Measurements from ENCODE around the gene C9orf85. TPM values are rescaled to one million over a fixed set of nuclear protein-coding genes. Genes with fewer than 3 reads are reported as not detected.
A peak's percentile ranks its signal among the peaks of the same experiment; 100 is the strongest.

The C9orf85 gene
- total and polyA plus RNA-seq, 10 of the 15 experiments (the other 5 are each of a cell fraction or from before 2014, with no cell fraction given): 9.1 to 22.6 (median 16.4) TPM

GRCh38 chr9:71911061-71911907 is at the start of gene C9orf85, which contains the start of gene ABHD17B (continued):
- TF ChIP-seq IRF5 (IDR thresholded peaks at IDR 0.05; ENCODE audit: borderline replicate concordance): no peak
- TF ChIP-seq CHD4 (IDR thresholded peaks at IDR 0.05): no peak
- no peak for TF ChIP-seq JUND (IDR thresholded peaks at IDR 0.05; ENCODE audit: low read depth, low read length)
- peak in 1 of 2 experiments; percentile 42; a peak in 1 of 3 replicates for TF ChIP-seq EGR1 (IDR thresholded peaks at IDR 0.05; ENCODE audit: borderline replicate concordance in 1 of 2, low read depth in 2 of 2, low read length in 2 of 2)
- TF ChIP-seq, protein P1, sequence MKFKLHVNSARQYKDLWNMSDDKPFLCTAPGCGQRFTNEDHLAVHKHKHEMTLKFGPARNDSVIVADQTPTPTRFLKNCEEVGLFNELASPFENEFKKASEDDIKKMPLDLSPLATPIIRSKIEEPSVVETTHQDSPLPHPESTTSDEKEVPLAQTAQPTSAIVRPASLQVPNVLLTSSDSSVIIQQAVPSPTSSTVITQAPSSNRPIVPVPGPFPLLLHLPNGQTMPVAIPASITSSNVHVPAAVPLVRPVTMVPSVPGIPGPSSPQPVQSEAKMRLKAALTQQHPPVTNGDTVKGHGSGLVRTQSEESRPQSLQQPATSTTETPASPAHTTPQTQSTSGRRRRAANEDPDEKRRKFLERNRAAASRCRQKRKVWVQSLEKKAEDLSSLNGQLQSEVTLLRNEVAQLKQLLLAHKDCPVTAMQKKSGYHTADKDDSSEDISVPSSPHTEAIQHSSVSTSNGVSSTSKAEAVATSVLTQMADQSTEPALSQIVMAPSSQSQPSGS (IDR thresholded peaks at IDR 0.05; ENCODE audit: low read length): no peak
- TF ChIP-seq CEBPB (IDR thresholded peaks at IDR 0.05; ENCODE audit: borderline replicate concordance in 1 of 2, low read depth in 2 of 2, low read length in 2 of 2): no peak
- no peak; the same call in 1 of the 2 replicates for TF ChIP-seq SMARCA5 (IDR thresholded peaks at IDR 0.05)
- no peak for TF ChIP-seq CTCF (IDR thresholded peaks at IDR 0.05 in 2 of 3, conservative IDR thresholded peaks at IDR 0.05 in 1 of 3; ENCODE audit: control insufficient read depth in 2 of 3, extremely low read depth in 1 of 3, insufficient read depth in 1 of 3, low read depth in 3 of 3, low read length in 3 of 3)
- TF ChIP-seq POU2F2 (IDR thresholded peaks at IDR 0.05; ENCODE audit: borderline replicate concordance, low read depth, low read length): peak; percentile 74; the same call in 2 of the 3 replicates
- TF ChIP-seq POLR2AphosphoS5 (IDR thresholded peaks at IDR 0.05; ENCODE audit: low read length): peak; percentile 99
- TF ChIP-seq SPI1 (IDR thresholded peaks at IDR 0.05; ENCODE audit: borderline replicate concordance, insufficient read depth, low read depth, low read length): 0 out of 2 replicates have a peak, but pooled peaks have one; percentile 34
- no peak for TF ChIP-seq HSF1 (IDR thresholded peaks at IDR 0.05; ENCODE audit: low read depth, low read length)
- TF ChIP-seq BHLHE40 (IDR thresholded peaks at IDR 0.05; ENCODE audit: borderline replicate concordance in 1 of 2, low read depth in 2 of 2, low read length in 1 of 2): peak; percentile 41 to 62; a peak in 2 of 4 replicates
- no peak for TF ChIP-seq STAT1 (conservative IDR thresholded peaks at IDR 0.05)
- TF ChIP-seq BCL11A (IDR thresholded peaks at IDR 0.05; ENCODE audit: low read depth, low read length): no peak
- TF ChIP-seq POLR2A (IDR thresholded peaks at IDR 0.05; ENCODE audit: low read depth, low read length): peak; percentile 100
- peak; percentile 70; the same call in 1 of the 2 replicates for TF ChIP-seq TBL1XR1 (IDR thresholded peaks at IDR 0.05; ENCODE audit: low read depth, low read length)
- TF ChIP-seq EP300 (IDR thresholded peaks at IDR 0.05; ENCODE audit: borderline replicate concordance in 1 of 2, control insufficient read depth in 1 of 2, low read depth in 2 of 2, low read length in 2 of 2): no peak
